H54 (cell line): ENCODE measurements around the gene SGSM2.

ENCODE experiments used
- DNase-seq: peaks from one replicate; pipeline ENCODE4 v3.0.0; 2011; ENCODE audit warnings: low spot score, mixed read lengths; ENCODE audit not compliant: insufficient read length
- FAIRE-seq: peaks from 3 replicates; lab custom pipeline; 2011; peaks lifted over from hg19 to GRCh38; lab: Jason Lieb, UNC
- POLR2A ChIP-seq: IDR thresholded peaks from 2 replicates; pipeline ENCODE4 v1.6.1; 2011; ENCODE audit warnings: low read depth, mild to moderate bottlenecking, low read length

SGSM2 gene

DNA sequence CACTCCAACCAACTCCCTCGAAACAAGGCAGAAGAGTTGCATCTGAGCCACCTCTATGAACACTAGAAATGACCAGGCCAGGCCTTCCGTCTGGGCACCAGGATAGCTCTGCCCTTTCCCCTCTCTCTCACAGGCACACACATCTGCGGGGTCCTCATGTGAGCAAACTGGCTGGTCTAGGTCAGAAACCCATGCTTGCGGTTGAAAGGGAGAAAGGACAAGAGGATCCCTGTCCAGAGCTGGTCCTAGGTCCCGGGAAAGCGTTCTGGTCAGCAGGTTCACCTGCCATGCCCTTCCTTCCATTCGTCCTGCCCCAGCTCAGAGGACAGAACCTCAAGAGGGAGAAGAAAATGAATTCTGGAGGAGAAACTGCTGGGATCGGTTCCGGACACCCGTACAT is 60.9 kb downstream of the SGSM2 start:
- FAIRE-seq (no peak), DNase-seq (no peak)
- TF ChIP-seq POLR2A: no peak

DNA sequence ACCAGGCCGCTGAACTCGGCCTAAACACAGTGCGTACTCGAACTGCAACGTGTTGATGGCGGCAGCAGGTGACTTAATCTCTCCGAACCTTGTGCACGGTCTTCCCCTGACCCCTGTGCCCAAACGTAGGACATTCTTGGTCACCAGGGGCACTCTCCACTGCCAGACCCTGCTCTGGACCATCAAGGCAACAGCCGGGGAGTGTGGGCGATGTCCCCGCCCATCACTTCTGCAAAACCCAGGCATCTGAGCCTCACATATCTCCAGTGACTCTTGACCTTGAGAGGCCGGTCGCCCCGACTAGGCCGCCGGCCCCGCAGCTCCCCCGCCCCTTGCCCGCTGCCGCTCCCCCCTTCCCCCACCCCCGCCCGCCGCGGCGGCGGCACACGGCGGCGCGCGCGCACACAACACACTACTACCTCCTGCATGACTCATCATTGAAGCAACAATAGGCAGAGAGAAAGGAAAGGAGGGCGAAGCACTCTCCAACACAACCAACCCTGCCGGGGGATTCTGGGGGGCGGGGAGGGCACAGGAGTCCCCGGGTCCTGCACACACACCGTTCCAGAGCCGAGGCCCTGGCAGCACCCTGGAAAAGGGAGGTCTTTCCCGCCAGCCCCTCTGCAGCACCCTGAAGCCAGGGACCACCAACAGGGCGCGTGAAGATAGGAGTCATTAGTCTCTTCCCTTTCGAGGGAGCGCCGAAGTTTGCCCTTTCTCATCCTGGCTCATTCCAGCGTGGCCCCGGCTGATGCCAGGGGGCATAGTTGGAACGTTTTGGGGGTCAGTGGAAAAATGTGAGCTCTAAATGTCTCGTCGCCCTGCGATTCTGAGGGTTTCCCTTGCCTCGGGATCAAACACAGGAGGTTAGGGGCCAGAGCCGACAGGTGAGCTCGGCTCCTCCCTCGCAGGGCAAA is 61.6 kb downstream of the SGSM2 start:
- FAIRE-seq: no peak
- TF ChIP-seq POLR2A: no peak
- DNase-seq: no peak

DNA sequence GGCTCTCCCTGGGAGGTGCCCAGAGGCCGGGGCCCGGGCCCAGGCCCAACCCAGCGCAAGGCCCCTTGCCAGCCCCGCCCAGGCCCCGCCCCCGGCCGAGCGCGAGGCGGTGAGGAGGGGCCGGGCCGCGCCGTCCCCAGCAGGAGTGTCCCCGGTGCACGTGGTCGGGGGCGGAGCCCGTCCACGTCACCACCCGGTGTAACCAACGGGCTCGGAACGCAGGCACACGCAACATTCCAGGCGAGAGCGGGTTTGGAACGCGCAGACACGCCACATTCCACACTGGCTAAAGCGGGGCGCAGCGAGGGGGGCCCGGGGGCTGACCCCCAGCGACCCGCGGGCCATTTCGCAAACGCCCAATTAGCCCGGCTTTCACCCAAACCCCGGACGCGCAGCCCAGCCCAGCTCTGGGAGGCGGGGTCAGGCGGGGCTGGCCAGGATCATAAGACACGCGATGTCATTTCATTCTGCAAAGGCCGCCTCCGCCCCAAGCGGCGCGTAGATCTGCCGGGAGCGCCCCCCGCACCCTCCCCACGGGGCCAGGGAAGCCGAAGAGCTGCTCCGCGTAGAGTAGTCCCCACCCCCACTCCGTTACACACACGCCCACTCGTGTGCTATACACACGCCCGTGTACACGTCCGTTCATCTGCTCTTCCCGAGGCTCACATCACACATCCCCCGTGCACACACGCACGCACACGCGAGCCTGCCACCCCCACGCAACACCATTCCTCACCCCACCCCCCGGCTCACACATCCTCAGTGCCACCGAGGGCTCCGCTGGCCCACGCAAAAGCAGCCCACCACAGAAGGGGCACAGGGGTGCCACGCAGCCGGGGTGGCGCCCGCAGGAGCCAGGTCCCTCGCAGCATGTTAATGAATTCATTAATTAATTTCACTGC is 62.5 kb downstream of the SGSM2 start:
- peak; percentile 56 for TF ChIP-seq POLR2A
- FAIRE-seq (no peak), DNase-seq (peak; percentile 92)

DNA sequence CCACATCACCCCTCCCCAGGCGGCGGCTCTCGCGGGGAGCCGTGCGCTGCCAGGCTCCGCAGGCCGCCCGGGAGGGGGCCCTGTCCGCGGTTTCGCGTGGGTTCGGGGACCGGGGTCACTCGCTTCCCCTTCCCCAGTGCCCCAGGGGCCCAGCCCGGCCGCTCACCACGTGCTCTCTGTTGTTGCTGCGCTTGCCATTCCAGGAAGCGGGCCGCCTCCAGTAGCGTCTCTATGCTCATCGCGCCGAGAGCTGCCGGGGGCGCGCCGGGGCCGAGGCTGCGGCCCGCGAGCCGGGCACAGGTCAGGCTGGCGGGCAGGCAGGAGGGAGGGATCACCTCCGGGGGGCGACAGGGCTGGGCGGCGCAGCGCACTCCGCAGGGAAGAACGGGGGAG is 63.2 kb downstream of the SGSM2 start:
- FAIRE-seq: no peak
- TF ChIP-seq POLR2A: no peak
- DNase-seq: no peak

DNA sequence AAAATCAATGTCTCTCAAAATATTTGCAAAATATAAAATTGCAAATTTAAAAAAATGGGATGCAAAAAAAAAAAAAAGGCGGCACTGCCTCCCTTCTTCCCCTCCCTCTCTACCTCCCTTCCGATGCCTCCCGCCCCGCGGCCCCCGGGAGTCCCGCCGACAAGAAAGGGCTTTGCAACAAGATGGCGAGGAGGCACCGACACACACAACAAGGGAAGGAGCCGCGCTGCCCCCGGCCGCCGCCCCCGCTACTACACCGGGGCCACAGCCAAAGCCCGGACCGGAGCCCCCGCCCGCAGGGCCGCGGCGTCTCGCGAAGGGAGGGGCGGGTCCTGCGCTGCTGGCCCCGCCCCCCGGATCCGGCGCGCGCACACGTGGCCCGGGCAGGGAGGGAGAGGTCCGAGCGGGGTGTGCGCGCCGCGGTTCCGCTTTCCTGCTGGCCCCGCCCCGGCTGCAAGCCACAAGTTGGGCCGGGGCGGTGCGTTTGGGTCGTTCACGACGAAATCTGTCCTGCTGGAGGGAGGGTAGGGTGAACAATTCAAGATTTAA is 63.6 kb downstream of the SGSM2 start, which contains the start of gene MNT:
Gene MNT (minus strand): TSS at position 184 of the 549 bp plus-strand sequence. CDS start 348 bp downstream, outside the sequence.
- FAIRE-seq (no peak), DNase-seq (peak; percentile 84)
- TF ChIP-seq POLR2A: 0 out of 2 replicates have a peak, but pooled peaks have one; percentile 30

DNA sequence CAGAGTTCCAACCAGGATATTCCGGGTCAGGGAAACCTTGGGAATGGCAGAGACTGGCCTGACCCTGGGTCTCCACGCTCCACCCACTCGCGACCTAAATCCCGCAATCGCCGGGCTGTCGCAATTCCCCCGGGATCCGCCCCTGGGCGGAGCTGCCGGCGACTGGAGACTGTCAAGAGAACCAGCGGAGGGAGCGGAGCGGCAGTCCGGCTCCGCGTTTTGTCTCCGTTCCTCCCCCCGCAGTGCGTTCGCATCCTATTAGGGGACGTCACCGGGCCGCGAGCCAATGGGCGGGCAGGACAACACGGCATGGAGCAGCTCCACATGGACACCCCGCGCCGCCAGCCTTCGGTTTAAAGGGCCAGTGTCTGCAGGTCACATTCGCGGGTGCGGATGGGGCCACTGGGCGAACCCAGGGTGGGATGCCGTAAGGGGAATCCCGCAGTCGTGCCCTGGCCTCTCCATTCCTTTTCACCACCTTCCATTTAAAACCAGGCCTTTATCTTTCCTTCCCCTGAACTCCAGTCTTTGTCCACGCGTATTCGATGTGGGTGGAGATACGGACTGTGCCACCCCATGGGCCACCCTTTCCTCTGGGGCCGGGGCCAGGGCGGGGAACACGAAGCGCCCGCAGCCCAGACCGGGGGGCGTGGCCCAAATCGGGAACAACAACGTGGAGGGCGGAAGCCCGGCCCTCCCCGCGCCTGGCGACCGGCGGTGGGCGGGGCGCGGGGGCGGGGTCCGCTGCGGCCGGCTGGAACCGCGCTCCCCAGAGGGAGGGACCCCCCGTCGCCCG is 64.3 kb downstream of the SGSM2 start:
- no peak for FAIRE-seq
- DNase-seq: peak; percentile 94
- no peak for TF ChIP-seq POLR2A

DNA sequence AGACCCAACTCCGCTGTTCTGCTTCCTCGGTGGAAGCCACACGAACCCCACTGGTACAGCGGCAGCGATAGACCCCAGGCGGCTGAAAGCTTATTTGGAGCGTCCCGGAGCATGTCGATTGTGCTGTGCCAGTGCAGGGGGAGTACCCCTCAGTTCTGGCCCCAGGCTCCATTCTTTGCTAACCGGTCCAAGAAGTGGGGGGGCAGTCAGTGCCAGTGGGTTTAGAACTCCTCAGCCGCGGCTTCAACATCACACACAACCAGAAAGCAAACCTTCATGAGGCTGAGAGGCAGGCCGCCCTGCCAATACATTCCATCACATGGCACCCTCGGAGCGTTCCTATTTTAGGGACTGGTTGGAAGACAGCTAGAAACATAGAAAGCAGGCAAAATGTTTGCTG is 65.2 kb downstream of the SGSM2 start:
- FAIRE-seq (no peak), DNase-seq (no peak)
- no peak for TF ChIP-seq POLR2A

DNA sequence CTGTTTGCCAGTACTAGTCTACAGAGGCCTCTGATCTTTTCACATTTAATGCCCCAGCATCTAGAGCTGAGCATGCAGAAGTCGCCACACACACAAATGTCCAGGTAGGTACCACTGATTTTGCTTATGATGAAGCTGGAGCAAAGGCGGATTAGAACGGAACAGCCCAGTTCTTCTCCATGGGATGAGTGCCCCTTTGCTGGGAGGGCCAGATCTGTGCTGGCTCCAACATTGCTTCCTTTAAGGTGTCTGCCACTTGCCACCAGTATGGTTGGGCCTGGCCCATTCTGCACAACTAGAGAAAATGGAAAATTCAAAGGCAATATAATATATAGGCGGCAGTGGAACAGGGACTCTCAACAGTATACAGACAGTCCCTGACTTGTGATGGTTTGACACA is 65.7 kb downstream of the SGSM2 start:
- DNase-seq (no peak), FAIRE-seq (no peak)
- TF ChIP-seq POLR2A: no peak

DNA sequence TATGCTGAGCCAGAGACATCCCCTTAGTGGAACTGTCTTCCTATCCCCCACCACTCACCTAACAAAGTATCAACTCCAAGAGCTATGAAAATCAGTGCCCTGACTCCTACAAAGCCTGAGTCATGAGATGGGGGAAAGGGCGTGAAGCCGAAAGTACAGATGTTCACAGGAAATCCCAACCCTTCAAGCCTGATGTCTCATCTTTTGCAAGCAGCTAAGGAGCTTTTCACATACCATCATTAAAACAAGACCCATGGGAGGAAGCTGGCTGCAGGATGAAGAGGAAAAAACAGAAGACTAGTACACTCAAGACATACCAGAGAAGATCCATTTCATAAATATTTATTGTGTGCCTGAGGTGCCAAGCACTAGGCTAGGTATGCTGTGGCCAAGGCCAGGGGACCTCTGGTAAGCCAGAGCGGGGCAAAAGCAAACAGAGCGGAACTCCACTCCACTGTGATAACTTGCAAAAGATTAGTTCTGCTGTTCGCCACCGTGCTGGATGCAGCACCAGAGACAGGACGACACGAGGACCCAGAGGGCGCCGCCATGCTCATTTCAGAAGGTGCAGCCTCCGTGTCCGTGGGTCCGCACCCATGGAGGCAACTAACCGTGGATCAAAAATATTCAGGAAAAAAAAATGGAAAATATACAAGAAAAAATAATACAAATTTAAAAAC is 68.1 kb downstream of the SGSM2 start:
- peak; percentile 79 for FAIRE-seq
- DNase-seq: no peak
- TF ChIP-seq POLR2A: no peak

DNA sequence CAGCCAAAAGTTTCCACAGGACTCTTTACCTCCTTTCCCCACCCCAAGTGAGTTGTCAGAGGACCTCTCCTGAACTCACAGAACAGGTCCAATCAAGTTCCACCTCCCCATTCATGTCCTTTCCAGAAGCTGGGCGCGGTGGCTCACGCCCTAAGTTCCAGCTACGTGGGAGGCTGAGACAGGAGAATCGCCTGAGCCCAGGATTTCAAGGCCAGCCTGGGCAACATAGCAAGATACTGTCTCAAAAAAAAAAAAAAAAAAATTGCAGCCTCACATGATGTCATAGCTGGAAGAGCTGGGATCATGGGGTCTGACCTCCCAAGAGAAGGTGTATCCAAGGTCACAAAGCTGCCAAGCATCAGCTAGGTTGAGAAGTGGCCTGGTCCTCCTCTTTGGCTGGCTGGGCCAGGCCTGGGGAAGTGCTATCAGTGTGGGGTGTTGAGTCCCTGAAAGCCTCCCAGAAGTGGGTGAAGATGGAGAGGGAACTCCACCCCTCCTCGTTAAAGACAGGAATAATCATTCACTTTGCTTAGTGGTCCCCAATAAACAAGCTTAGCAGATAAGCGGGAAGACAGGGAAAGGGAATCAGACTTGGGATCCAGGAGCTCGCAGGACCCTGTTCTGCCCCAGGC is 69.1 kb downstream of the SGSM2 start:
- DNase-seq (no peak), FAIRE-seq (no peak)
- TF ChIP-seq POLR2A: no peak; the same call in 1 of the 2 replicates

DNA sequence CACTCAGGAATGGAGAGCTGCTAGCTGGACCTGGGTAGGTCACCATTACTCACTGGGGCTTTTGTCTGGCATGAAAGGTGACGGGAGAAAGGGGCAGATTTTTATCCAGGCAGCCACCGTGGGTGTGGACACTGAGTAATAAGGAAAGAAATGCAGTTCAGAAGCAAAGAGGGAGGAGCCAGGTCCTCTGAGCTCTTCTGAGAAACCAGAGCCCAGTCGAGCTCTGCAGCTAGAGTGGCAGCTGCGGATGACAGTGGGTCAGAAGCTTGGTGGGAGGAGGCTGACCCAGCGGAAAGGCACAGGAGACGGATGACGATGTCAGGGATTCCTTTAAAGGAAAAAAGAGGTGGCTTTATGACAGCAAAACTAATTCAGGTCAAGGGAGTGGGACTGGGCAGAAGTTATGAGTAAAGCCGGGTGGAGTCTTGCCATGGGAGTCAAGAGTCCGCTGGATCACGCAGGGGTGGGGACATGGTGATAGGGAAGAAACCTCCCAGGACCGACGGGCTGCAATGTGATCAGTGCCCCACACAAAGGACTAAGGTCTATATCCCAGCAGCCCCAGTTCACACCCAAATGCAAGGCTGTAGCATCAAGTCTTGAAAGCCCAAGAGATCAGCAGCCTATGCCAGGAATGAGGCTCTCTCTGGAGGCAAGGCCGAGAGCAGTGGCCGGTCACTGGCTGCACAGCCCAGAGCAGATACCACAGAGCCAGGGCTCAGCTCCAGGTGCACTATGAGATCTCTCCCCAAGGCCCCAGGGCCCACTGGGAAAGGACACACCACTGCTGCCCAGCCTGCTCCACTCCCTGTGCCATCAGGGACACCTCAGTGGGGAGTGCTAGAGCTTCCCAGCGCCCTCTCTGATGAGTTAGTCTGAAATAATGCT is 69.8 kb downstream of the SGSM2 start:
- peak; percentile 18; the same call in 1 of the 2 replicates for TF ChIP-seq POLR2A
- FAIRE-seq (peak; percentile 71), DNase-seq (peak; percentile 78)

DNA sequence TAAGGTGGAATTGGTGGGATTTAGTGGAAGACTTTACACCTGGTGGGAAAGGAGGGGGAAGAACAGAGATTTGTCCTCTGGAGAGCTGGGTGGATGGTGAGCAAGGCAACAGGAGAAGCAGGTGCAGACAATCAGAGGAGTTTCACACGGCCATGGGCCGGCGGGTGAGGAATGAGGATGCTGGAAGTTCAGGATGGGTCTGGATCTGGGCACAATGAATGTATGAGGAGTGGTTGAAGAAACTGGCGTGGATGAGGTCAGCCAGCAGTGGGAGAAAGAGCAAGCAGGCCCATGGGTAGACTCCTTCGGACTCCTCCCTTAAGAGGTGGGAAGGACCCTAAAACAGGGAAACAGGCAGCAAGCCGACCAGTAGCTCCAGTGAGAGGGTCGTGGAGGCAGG is 73.7 kb downstream of the SGSM2 start:
- FAIRE-seq (no peak), DNase-seq (no peak)
- TF ChIP-seq POLR2A: no peak
